HCT116 (cell line): ENCODE measurements around the gene LRP11. TPM values are rescaled to one million over a fixed set of nuclear protein-coding genes. Genes with fewer than 3 reads are reported as not detected.

ENCODE experiments used
- ATAC-seq: fragments of 200-7000 bp; cut with Tn5 transposase; 2 replicates; pipeline ENCODE4 v1.9.1; 2020; ENCODE audit warnings: mild to moderate bottlenecking, moderate library complexity
- BruUV-seq: library from RNA; stranded (reverse); fragments of 400-500 nt; replicated peaks from 2 replicates; lab custom pipeline; 2021; lab: Mats Ljungman, UMichigan
- CTCF ChIA-PET: fragments of 300-600 bp; sonication (Branson Sonifier 250); formaldehyde crosslinking; loops from one replicate; lab custom pipeline; 2021; ENCODE audit warnings: antibody characterized with exemption; lab: Charles Lee
- POLR2A ChIA-PET: fragments of 300-600, 350-600 bp; sonication (Branson Sonifier 250); formaldehyde crosslinking; loops from one replicate; lab custom pipeline; 2021; ENCODE audit warnings: antibody characterized with exemption; lab: Charles Lee
- RAD21 ChIA-PET, 2 experiments: fragments of 300-600 bp; sonication (Branson Sonifier 250); formaldehyde crosslinking; loops; one replicate each; lab custom pipeline; 2023; ENCODE audit warnings: low total read pairs in 2 of 2; ENCODE audit not compliant: uncharacterized antibody in 2 of 2, unreplicated experiment in 2 of 2, low non-redundant PET in 1 of 2; lab: Charles Lee
- DNase-seq: peaks from one replicate; pipeline ENCODE4 v3.0.0-alpha.2; 2010; ENCODE audit warnings: low read depth, low spot score
- H2AFZ ChIP-seq: fragments of 200-600 bp; shearing (Covaris generic), sonication (generic); 2 replicates; pipeline ENCODE4 v1.6.1; 2017; ENCODE audit warnings: low read depth, mixed run types, mixed read lengths, antibody characterized with exemption, low read length; ENCODE audit not compliant: poor library complexity, severe bottlenecking
- H3K27ac ChIP-seq: 2 replicates; pipeline ENCODE4 v1.5.1; 2012; ENCODE audit warnings: low read depth, low read length
- H3K27me3 ChIP-seq: fragments of 200-600 bp; sonication (generic); 2 replicates; pipeline ENCODE4 v1.6.1; 2016; ENCODE audit warnings: mixed run types, low read length, mixed read lengths; ENCODE audit not compliant: insufficient read depth
- H3K36me3 ChIP-seq, 2 experiments: fragments of 200-500 bp in 1 of 2; fragments of 200-600 bp in 1 of 2; sonication (Bioruptor generic) in 1 of 2; sonication (generic) in 1 of 2; 2 replicates each; pipeline versions ENCODE4 v1.5.1 to v1.6.1; 2014 to 2016; ENCODE audit warnings: low read length in 2 of 2, inconsistent platforms in 1 of 2, mixed read lengths in 1 of 2, mixed run types in 1 of 2; ENCODE audit not compliant: insufficient read depth in 2 of 2, control insufficient read depth in 1 of 2
- H3K4me1 ChIP-seq, 2 experiments: fragments of 200-600 bp in 1 of 2; sonication (generic) in 1 of 2; 2 replicates each; pipeline versions ENCODE4 v1.5.1 to v1.6.1; 2012 to 2017; ENCODE audit warnings: low read length in 2 of 2, inconsistent platforms in 1 of 2, mild to moderate bottlenecking in 1 of 2, mixed read lengths in 1 of 2, mixed run types in 1 of 2, moderate library complexity in 1 of 2; ENCODE audit not compliant: insufficient read depth in 2 of 2, control insufficient read depth in 1 of 2
- H3K4me2 ChIP-seq: fragments of 200-600 bp; sonication (generic); 2 replicates; pipeline ENCODE4 v1.6.1; 2017; ENCODE audit warnings: mixed run types, low read length, mixed read lengths
- H3K4me3 ChIP-seq, 2 experiments: fragments of 200-600 bp in 1 of 2; sonication (generic) in 1 of 2; replicated peaks in 1 of 2; 2 replicates each; pipeline ENCODE4 v1.5.1; 2011 to 2016; ENCODE audit warnings: low read length in 2 of 2, control low read depth in 1 of 2, low read depth in 1 of 2, mild to moderate bottlenecking in 1 of 2, mixed read lengths in 1 of 2, mixed run types in 1 of 2
- H3K79me2 ChIP-seq: fragments of 200-600 bp; sonication (generic); 2 replicates; pipeline ENCODE4 v1.6.1; 2017; ENCODE audit warnings: mild to moderate bottlenecking, mixed run types, low read length, moderate library complexity, mixed read lengths; ENCODE audit not compliant: insufficient read depth
- H3K9ac ChIP-seq: fragments of 200-600 bp; sonication (generic); 2 replicates; pipeline ENCODE4 v1.6.1; 2016; ENCODE audit warnings: low read length, mixed read lengths
- H3K9me2 ChIP-seq: fragments of 200-600 bp; sonication (generic), shearing (Covaris generic); 2 replicates; pipeline ENCODE4 v1.6.1; 2017; ENCODE audit warnings: mixed run types, mild to moderate bottlenecking, moderate library complexity; ENCODE audit not compliant: insufficient read depth
- H3K9me3 ChIP-seq, 2 experiments: fragments of 200-500 bp in 1 of 2; fragments of 200-600 bp in 1 of 2; sonication (Bioruptor generic) in 1 of 2; sonication (generic) in 1 of 2; 2 replicates each; pipeline ENCODE4 v1.6.1; 2014 to 2017; ENCODE audit warnings: low read length in 2 of 2, mixed read lengths in 2 of 2, inconsistent platforms in 1 of 2, low read depth in 1 of 2, mild to moderate bottlenecking in 1 of 2, mixed run types in 1 of 2, moderate library complexity in 1 of 2; ENCODE audit not compliant: control insufficient read depth in 1 of 2, insufficient read depth in 1 of 2
- H4K20me1 ChIP-seq: fragments of 200-600 bp; sonication (generic), shearing (Covaris generic); 2 replicates; pipeline ENCODE4 v1.6.1; 2017; ENCODE audit warnings: mixed run types, mild to moderate bottlenecking, moderate library complexity; ENCODE audit not compliant: insufficient read depth
- ATF3 ChIP-seq: IDR thresholded peaks from 2 replicates; pipeline ENCODE4 v1.6.1; 2012
- CBX3 ChIP-seq: IDR thresholded peaks from 2 replicates; pipeline ENCODE4 v1.6.1; 2012; ENCODE audit warnings: low read depth
- CEBPB ChIP-seq: IDR thresholded peaks from 2 replicates; pipeline ENCODE4 v1.6.1; 2012; ENCODE audit warnings: low read depth
- CTCF ChIP-seq, 3 experiments: fragments of 200-600 bp in 1 of 3; sonication (generic) in 1 of 3; IDR thresholded peaks in 2 of 3; conservative IDR thresholded peaks in 1 of 3; 2 replicates each; pipeline ENCODE4 v1.5.1; 2012 to 2017; ENCODE audit warnings: low read depth in 2 of 3, low read length in 2 of 3, antibody characterized with exemption in 1 of 3, borderline replicate concordance in 1 of 3, control low read depth in 1 of 3, mild to moderate bottlenecking in 1 of 3, mixed read lengths in 1 of 3, mixed run types in 1 of 3, moderate library complexity in 1 of 3; ENCODE audit not compliant: insufficient read depth in 1 of 3
- EGR1 ChIP-seq: IDR thresholded peaks from 2 replicates; pipeline ENCODE4 v1.6.1; 2012; ENCODE audit warnings: low read depth
- EZH2 ChIP-seq: fragments of 200-600 bp; sonication (generic); IDR thresholded peaks from 2 replicates; pipeline ENCODE4 v1.6.1; 2017; ENCODE audit warnings: antibody characterized with exemption, mixed run types
- JUND ChIP-seq: IDR thresholded peaks from 2 replicates; pipeline ENCODE4 v1.6.1; 2012
- POLR2AphosphoS5 ChIP-seq: IDR thresholded peaks from 2 replicates; pipeline ENCODE4 v1.6.1; 2011; ENCODE audit warnings: mild to moderate bottlenecking, low read depth, low read length, moderate library complexity
- REST ChIP-seq: IDR thresholded peaks from 2 replicates; pipeline ENCODE4 v1.6.1; 2012; ENCODE audit warnings: low read depth
- SIN3A ChIP-seq: IDR thresholded peaks from 2 replicates; pipeline ENCODE4 v1.6.1; 2012; ENCODE audit warnings: low read depth
- SRF ChIP-seq: IDR thresholded peaks from 2 replicates; pipeline ENCODE4 v1.6.1; 2012; ENCODE audit warnings: low read depth
- YY1 ChIP-seq: IDR thresholded peaks from 2 replicates; pipeline ENCODE4 v1.6.1; 2011; ENCODE audit warnings: low read length, low read depth, moderate library complexity, mild to moderate bottlenecking; ENCODE audit not compliant: insufficient replicate concordance; ENCODE audit errors: extremely low read depth
- ZNF274 ChIP-seq: fragments of 200-500 bp; sonication (Bioruptor generic); IDR thresholded peaks from 2 replicates; pipeline ENCODE4 v1.6.1; 2014; ENCODE audit warnings: mild to moderate bottlenecking, low read depth, low read length, inconsistent platforms
- intact Hi-C: fragments of 100-400 bp; cut with micrococcal nuclease; formaldehyde crosslinking; loops from 2 replicates; pipeline ENCODE4 v1.10.0; 2022
- total RNA-seq: library from RNA; stranded (reverse); gene quantifications from one replicate; pipeline ENCODE4 v1.2.1, GENCODE V29; 2021; ENCODE audit not compliant: unreplicated experiment

Gene LRP11
- total RNA-seq, 1 experiment from 2014 or later, result 27.8 TPM

- TF ChIP-seq ATF3, result no peak
- no peak for TF ChIP-seq YY1
- TF ChIP-seq POLR2AphosphoS5, result no peak
- TF ChIP-seq CEBPB, result no peak
- no peak for TF ChIP-seq SRF
- TF ChIP-seq CTCF (IDR thresholded peaks at IDR 0.05 in 2 of 3, conservative IDR thresholded peaks at IDR 0.05 in 1 of 3; ENCODE audit: borderline replicate concordance in 1 of 3, insufficient read depth in 1 of 3, low read depth in 2 of 3, low read length in 2 of 3), result no peak
- TF ChIP-seq CBX3, result no peak
- TF ChIP-seq EZH2, result no peak
Measured at GRCh38 chr6:149855741-149856140, 8.4 kb downstream of the LRP11 start (continued).

- ChIA-PET CTCF (no interaction called here), RAD21 (no interaction called here), POLR2A (no interaction called here)
- Histone ChIP-seq H2AFZ (no peak overlapping the region), H3K4me2 (peak overlapping the region; percentile 74), H3K79me2 (peaks cover 3% of the 10 kb centered on the region; the same call in 1 of the 2 replicates), H3K27ac (peak overlapping the region; percentile 68), H3K36me3 (no peaks in the 10 kb centered on the region), H3K9me3 (no peaks in the 10 kb centered on the region), H3K9me2 (no peaks in the 10 kb centered on the region), H3K27me3 (no peaks in the 10 kb centered on the region), H3K4me1 (peaks cover 38 to 43% of the 10 kb centered on the region in 2 experiments), H3K4me3 (peak overlapping the region in 1 of 2 experiments; percentile 40; a peak in 2 of 4 replicates), H3K9ac (peak overlapping the region; percentile 38), H4K20me1 (no peaks in the 10 kb centered on the region)
- BruUV-seq, result no TSS peak
- DNase-seq, result peak; percentile 71
- ATAC-seq, result peak; percentile 78
- intact Hi-C loops, result no loop called here
- TF ChIP-seq REST (no peak), JUND (peak; percentile 54), SIN3A (peak; percentile 66; the same call in 1 of the 2 replicates), CTCF (IDR thresholded peaks at IDR 0.05 in 2 of 3, conservative IDR thresholded peaks at IDR 0.05 in 1 of 3; ENCODE audit: borderline replicate concordance in 1 of 3, insufficient read depth in 1 of 3, low read depth in 2 of 3, low read length in 2 of 3) (no peak), EZH2 (no peak), SRF (no peak), EGR1 (no peak), CEBPB (no peak; the same call in 1 of the 2 replicates), ZNF274 (no peak)
Measured at GRCh38 chr6:149855040-149855654, 9.0 kb downstream of the LRP11 start.
